GM12875 (cell line): Measurements from ENCODE around the gene ARHGEF28.

ENCODE experiments used
- H3K4me3 ChIP-seq: one replicate; pipeline ENCODE4 v1.5.1; 2011; ENCODE audit warnings: low read depth, low read length, control low read depth
- CTCF ChIP-seq: IDR thresholded peaks from 2 replicates; pipeline ENCODE4 v1.5.1; 2011; ENCODE audit warnings: low read depth, mild to moderate bottlenecking, control low read depth, inconsistent platforms, low read length, moderate library complexity, borderline replicate concordance; ENCODE audit not compliant: insufficient read depth

Gene ARHGEF28

GRCh38 chr5:73960426-73960825, 334.4 kb downstream of the ARHGEF28 start:
- no peak for TF ChIP-seq CTCF
- H3K4me3 ChIP-seq: no peak overlapping the region

GRCh38 chr5:73962801-73963425, 336.9 kb downstream of the ARHGEF28 start:
- TF ChIP-seq CTCF: no peak
- no peak overlapping the region for H3K4me3 ChIP-seq

DNA sequence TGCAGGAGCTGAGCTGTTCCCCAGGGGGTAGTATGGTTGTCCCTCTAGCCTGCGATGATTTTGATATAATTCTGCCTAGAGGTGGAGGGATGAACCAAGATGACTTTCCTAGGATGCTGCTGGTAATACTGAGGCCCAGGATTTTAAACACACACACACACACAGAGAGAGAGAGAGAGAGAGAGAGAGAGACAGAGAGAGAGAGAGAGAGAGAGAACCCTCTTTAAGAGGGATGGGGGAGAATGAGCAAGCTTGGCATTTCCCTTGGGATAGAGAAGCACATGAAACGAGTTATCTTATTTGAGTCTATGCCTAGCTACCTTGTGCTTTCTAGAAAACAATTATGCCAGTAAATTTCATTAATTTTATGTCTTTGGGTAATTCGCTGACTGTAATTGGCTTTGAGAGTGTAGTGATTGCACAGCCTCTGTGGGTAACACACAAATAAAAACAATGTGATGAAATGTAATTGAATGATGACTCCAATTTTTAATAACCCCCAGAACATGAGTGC, 338.4 kb downstream of the ARHGEF28 start:
- no peak overlapping the region for H3K4me3 ChIP-seq
- no peak for TF ChIP-seq CTCF

DNA sequence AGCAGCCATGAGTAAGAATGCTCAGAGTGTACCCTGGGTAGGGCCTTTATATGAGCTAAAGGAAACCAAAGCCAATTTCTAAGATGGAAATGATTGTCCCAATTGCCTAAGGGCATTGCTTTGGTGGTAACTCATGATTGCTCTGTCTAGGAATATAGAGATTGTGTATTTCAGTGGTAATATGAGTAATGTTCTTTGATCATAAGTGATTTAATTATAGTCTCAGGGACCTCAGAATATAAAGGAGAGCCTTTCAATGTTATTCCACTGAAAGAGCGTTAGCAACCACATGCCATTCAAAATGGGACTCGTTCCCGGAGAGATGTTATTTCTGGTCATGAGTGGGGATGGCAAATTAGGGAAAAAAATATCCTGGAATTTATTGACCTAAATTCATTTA, 340.5 kb downstream of the ARHGEF28 start:
- TF ChIP-seq CTCF: no peak
- H3K4me3 ChIP-seq: no peak overlapping the region

DNA sequence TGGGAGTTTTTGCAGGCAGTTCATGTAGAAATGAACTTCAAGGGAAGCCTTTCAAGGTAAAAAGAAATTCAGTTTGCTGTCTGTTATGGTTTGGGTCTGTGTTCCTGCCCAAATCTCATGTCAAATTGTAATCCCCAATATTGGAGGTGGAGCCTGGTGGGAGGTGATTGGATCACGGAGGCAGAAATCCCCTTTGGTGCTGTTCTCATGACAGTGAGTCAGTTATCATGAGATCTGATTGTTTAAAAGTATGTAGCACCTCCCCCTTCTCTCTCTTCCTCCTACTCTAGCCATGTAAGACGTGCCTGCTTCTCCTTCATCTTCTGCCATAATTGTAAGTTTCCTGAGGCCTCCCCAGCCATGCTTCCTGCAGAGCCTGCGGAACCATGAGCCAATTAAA, 341.4 kb downstream of the ARHGEF28 start:
- no peak for TF ChIP-seq CTCF
- no peak overlapping the region for H3K4me3 ChIP-seq

DNA sequence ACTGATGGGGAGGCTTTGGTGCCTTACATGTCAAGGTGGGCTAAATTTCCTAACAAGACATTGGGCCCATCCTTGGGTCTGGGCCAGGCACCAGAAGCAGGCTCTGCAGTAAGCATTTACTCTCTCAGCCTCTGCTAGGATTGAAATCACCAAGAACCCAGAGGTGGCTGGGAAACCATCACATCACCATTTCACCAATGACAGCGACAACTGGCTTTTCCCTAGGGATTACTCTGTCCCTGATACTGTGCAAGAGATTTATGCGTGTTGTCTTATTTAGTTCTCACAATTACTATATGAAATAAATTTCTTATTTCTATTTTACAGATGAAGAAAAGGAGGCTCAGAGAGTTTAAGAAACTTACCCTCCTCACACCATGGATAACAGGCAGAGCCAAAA, 342.2 kb downstream of the ARHGEF28 start:
- no peak for TF ChIP-seq CTCF
- no peak overlapping the region for H3K4me3 ChIP-seq

GRCh38 chr5:73968729-73969128, 342.7 kb downstream of the ARHGEF28 start:
- no peak overlapping the region for H3K4me3 ChIP-seq

More at GRCh38 chr5:73968729-73969128, 342.7 kb downstream of the ARHGEF28 start:
- no peak for TF ChIP-seq CTCF
